Epithelial cell of esophagus (primary cell): ENCODE data around the gene UBXN11.
A peak's percentile ranks its signal among the peaks of the same experiment; 100 is the strongest.

Experiments
- DNase-seq: peaks from one replicate; pipeline ENCODE4 v3.0.0; 2010; ENCODE audit warnings: low read depth
- H3K4me3 ChIP-seq: 2 replicates; pipeline ENCODE4 v1.5.1; 2011; ENCODE audit warnings: mild to moderate bottlenecking, low read length, control low read depth
- TF ChIP-seq, protein P1 (sequence below): IDR thresholded peaks from 2 replicates; pipeline ENCODE4 v1.5.1; 2011; ENCODE audit warnings: low read depth, mild to moderate bottlenecking, low read length, control low read depth, inconsistent platforms; ENCODE audit not compliant: insufficient read depth; ENCODE audit errors: missing control alignments

UBXN11 gene

GRCh38 chr1:26274801-26275425 is 31.5 kb downstream of the UBXN11 start:
- no peak overlapping the region for H3K4me3 ChIP-seq
- DNase-seq, result peak; percentile 91
- TF ChIP-seq, protein P1, sequence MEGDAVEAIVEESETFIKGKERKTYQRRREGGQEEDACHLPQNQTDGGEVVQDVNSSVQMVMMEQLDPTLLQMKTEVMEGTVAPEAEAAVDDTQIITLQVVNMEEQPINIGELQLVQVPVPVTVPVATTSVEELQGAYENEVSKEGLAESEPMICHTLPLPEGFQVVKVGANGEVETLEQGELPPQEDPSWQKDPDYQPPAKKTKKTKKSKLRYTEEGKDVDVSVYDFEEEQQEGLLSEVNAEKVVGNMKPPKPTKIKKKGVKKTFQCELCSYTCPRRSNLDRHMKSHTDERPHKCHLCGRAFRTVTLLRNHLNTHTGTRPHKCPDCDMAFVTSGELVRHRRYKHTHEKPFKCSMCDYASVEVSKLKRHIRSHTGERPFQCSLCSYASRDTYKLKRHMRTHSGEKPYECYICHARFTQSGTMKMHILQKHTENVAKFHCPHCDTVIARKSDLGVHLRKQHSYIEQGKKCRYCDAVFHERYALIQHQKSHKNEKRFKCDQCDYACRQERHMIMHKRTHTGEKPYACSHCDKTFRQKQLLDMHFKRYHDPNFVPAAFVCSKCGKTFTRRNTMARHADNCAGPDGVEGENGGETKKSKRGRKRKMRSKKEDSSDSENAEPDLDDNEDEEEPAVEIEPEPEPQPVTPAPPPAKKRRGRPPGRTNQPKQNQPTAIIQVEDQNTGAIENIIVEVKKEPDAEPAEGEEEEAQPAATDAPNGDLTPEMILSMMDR, result no peak

GRCh38 chr1:26269198-26269550 is 37.3 kb downstream of the UBXN11 start:
- TF ChIP-seq, protein P1, result no peak
- DNase-seq, result no peak

GRCh38 chr1:26268290-26269197 is 37.9 kb downstream of the UBXN11 start:
- TF ChIP-seq, protein P1, result no peak
- no peak overlapping the region for H3K4me3 ChIP-seq
- no peak for DNase-seq

More at GRCh38 chr1:26269198-26269550, 37.3 kb downstream of the UBXN11 start:
- no peak overlapping the region for H3K4me3 ChIP-seq

DNA sequence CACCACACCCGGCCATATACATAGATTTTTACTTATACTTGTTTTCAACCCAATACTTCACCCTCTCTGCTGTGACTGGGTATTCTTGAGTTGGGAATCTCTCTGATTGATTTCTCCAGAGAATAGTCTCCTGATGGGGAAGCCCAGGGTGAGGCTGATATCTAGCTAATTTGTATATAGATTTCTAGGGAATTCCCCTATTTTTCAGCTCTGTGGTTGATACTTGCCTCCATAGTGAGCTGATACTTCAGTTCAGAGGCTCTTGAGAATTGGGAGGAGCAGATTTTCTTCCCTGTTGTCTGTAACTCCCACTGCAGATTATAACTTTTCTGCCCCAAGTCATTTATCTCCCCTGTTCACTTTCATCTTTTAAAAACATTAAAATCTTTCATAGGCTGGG is 41.0 kb downstream of the UBXN11 start:
- no peak overlapping the region for H3K4me3 ChIP-seq
- TF ChIP-seq, protein P1, result no peak
- DNase-seq, result no peak

GRCh38 chr1:26263212-26263611 is 43.2 kb downstream of the UBXN11 start:
- TF ChIP-seq, protein P1, result no peak
- no peak overlapping the region for H3K4me3 ChIP-seq
- DNase-seq, result no peak

- TF ChIP-seq, protein P1, result no peak
- no peak overlapping the region for H3K4me3 ChIP-seq
- DNase-seq, result no peak
Measured at GRCh38 chr1:26259578-26259977, 46.9 kb downstream of the UBXN11 start.
